ENCODE results near the gene HK1. TPM values are rescaled to one million over a fixed set of nuclear protein-coding genes. Genes with fewer than 3 reads are reported as not detected.
A peak's percentile ranks its signal among the peaks of the same experiment; 100 is the strongest.
"Not testable (repeated sequence)": the region's sequence is repeated elsewhere in the genome, so short reads cannot be mapped to it uniquely, and the experiment has no call there.

HK1 gene
- total and polyA plus RNA-seq, 2 experiments from 2014 or later = 31.1 to 42.5 TPM

GRCh38 chr10:69326692-69327091, 48.4 kb downstream of the HK1 start:
- Histone ChIP-seq H3K4me3 (no peak overlapping the region), H3K36me3 (replicated peaks; ENCODE audit: insufficient read depth, low read depth) (no peaks in the 10 kb centered on the region), H3K27ac (no peak overlapping the region), H3K27me3 (no peaks in the 10 kb centered on the region), H3K9me3 (ENCODE audit: low read depth) (no peaks in the 10 kb centered on the region), H3K9me2 (replicated peaks; ENCODE audit: insufficient read depth) (no peaks in the 10 kb centered on the region), H3K4me2 (peak overlapping the region; percentile 23), H3K79me2 (peaks cover 90% of the 10 kb centered on the region), H2AFZ (no peak overlapping the region), H3K4me1 (ENCODE audit: insufficient read depth) (peaks cover 12% of the 10 kb centered on the region), H4K20me1 (ENCODE audit: insufficient read depth, poor library complexity, severe bottlenecking) (peaks cover 7% of the 10 kb centered on the region)
- no peak for TF ChIP-seq EZH2phosphoT487 (IDR thresholded peaks at IDR 0.05; ENCODE audit: low read depth, severe bottlenecking, unreplicated experiment)
- TF ChIP-seq CTCF (IDR thresholded peaks at IDR 0.05; ENCODE audit: poor library complexity) = no peak
- no peak for TF ChIP-seq EZH2 (IDR thresholded peaks at IDR 0.05; ENCODE audit: borderline replicate concordance)
- 92% methylated on average over 3 of the region's 3 CpGs for WGBS (ENCODE audit: low lambda C conversion rate, missing lambda C conversion rate)
- DNase-seq (ENCODE audit: low spot score) = no peak

GRCh38 chr10:69327463-69328379, 49.4 kb downstream of the HK1 start:
- DNase-seq (ENCODE audit: low spot score) = peak; percentile 55
- H2AFZ ChIP-seq = no peak overlapping the region
- no peak overlapping the region for H3K4me3 ChIP-seq
- peak overlapping the region; percentile 71 for H3K27ac ChIP-seq
- H3K4me2 ChIP-seq = peak overlapping the region; percentile 72
- no peaks in the 10 kb centered on the region for H3K36me3 ChIP-seq (replicated peaks; ENCODE audit: insufficient read depth, low read depth)
- peaks cover 20% of the 10 kb centered on the region for H3K4me1 ChIP-seq (ENCODE audit: insufficient read depth)
- H4K20me1 ChIP-seq (ENCODE audit: insufficient read depth, poor library complexity, severe bottlenecking) = peaks cover 7% of the 10 kb centered on the region
- no peaks in the 10 kb centered on the region for H3K9me3 ChIP-seq (ENCODE audit: low read depth)
- H3K27me3 ChIP-seq = no peaks in the 10 kb centered on the region
- no peaks in the 10 kb centered on the region for H3K9me2 ChIP-seq (replicated peaks; ENCODE audit: insufficient read depth)
- 57% methylated on average over 23 of the region's 23 CpGs for WGBS (ENCODE audit: low lambda C conversion rate, missing lambda C conversion rate)
- peaks cover 90% of the 10 kb centered on the region for H3K79me2 ChIP-seq
- TF ChIP-seq EZH2phosphoT487 (IDR thresholded peaks at IDR 0.05; ENCODE audit: low read depth, severe bottlenecking, unreplicated experiment) (no peak), CTCF (IDR thresholded peaks at IDR 0.05; ENCODE audit: poor library complexity) (no peak), EZH2 (IDR thresholded peaks at IDR 0.05; ENCODE audit: borderline replicate concordance) (no peak)

- Histone ChIP-seq H3K4me3 (no peak overlapping the region), H3K4me1 (ENCODE audit: insufficient read depth) (peaks cover 26% of the 10 kb centered on the region)
These were observed 50.1 kb downstream of the HK1 start for GRCh38 chr10:69328380-69328735.

GRCh38 chr10:69328888-69329287, 50.6 kb downstream of the HK1 start:
- Histone ChIP-seq H3K79me2 (peaks cover 80% of the 10 kb centered on the region), H3K4me1 (ENCODE audit: insufficient read depth) (peaks cover 32% of the 10 kb centered on the region)
- not testable (repeated sequence) for DNase-seq (ENCODE audit: low spot score); H3K4me2 ChIP-seq; H3K27me3 ChIP-seq; H3K27ac ChIP-seq; H3K9me2 ChIP-seq (replicated peaks; ENCODE audit: insufficient read depth); H2AFZ ChIP-seq; H3K9me3 ChIP-seq (ENCODE audit: low read depth); H3K36me3 ChIP-seq (replicated peaks; ENCODE audit: insufficient read depth, low read depth); H3K4me3 ChIP-seq; H4K20me1 ChIP-seq (ENCODE audit: insufficient read depth, poor library complexity, severe bottlenecking)
- 88% methylated on average over 2 of the region's 2 CpGs for WGBS (ENCODE audit: low lambda C conversion rate, missing lambda C conversion rate)

More at GRCh38 chr10:69328380-69328735, 50.1 kb downstream of the HK1 start:
- TF ChIP-seq EZH2phosphoT487 (IDR thresholded peaks at IDR 0.05; ENCODE audit: low read depth, severe bottlenecking, unreplicated experiment) = no peak
- no peak for TF ChIP-seq EZH2 (IDR thresholded peaks at IDR 0.05; ENCODE audit: borderline replicate concordance)
- TF ChIP-seq CTCF (IDR thresholded peaks at IDR 0.05; ENCODE audit: poor library complexity) = no peak
- Histone ChIP-seq H3K36me3 (replicated peaks; ENCODE audit: insufficient read depth, low read depth) (no peaks in the 10 kb centered on the region), H3K9me3 (ENCODE audit: low read depth) (no peaks in the 10 kb centered on the region), H3K27ac (peak overlapping the region; percentile 71), H3K9me2 (replicated peaks; ENCODE audit: insufficient read depth) (no peaks in the 10 kb centered on the region), H2AFZ (no peak overlapping the region), H3K79me2 (peaks cover 85% of the 10 kb centered on the region), H4K20me1 (ENCODE audit: insufficient read depth, poor library complexity, severe bottlenecking) (peaks cover 7% of the 10 kb centered on the region), H3K27me3 (no peaks in the 10 kb centered on the region), H3K4me2 (peak overlapping the region; percentile 72)
- no peak for DNase-seq (ENCODE audit: low spot score)
- WGBS (ENCODE audit: low lambda C conversion rate, missing lambda C conversion rate) = 86% methylated on average over 8 of the region's 8 CpGs

Measured in hepatocyte (in vitro differentiated cells).